ENCODE results near the gene RBM46. TPM values are rescaled to one million over a fixed set of nuclear protein-coding genes. Genes with fewer than 3 reads are reported as not detected.

The RBM46 gene, protein sequence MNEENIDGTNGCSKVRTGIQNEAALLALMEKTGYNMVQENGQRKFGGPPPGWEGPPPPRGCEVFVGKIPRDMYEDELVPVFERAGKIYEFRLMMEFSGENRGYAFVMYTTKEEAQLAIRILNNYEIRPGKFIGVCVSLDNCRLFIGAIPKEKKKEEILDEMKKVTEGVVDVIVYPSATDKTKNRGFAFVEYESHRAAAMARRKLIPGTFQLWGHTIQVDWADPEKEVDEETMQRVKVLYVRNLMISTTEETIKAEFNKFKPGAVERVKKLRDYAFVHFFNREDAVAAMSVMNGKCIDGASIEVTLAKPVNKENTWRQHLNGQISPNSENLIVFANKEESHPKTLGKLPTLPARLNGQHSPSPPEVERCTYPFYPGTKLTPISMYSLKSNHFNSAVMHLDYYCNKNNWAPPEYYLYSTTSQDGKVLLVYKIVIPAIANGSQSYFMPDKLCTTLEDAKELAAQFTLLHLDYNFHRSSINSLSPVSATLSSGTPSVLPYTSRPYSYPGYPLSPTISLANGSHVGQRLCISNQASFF
- not detected in 5 replicates for total RNA-seq (2022; extraction: Qiagen RNA extraction)

DNA sequence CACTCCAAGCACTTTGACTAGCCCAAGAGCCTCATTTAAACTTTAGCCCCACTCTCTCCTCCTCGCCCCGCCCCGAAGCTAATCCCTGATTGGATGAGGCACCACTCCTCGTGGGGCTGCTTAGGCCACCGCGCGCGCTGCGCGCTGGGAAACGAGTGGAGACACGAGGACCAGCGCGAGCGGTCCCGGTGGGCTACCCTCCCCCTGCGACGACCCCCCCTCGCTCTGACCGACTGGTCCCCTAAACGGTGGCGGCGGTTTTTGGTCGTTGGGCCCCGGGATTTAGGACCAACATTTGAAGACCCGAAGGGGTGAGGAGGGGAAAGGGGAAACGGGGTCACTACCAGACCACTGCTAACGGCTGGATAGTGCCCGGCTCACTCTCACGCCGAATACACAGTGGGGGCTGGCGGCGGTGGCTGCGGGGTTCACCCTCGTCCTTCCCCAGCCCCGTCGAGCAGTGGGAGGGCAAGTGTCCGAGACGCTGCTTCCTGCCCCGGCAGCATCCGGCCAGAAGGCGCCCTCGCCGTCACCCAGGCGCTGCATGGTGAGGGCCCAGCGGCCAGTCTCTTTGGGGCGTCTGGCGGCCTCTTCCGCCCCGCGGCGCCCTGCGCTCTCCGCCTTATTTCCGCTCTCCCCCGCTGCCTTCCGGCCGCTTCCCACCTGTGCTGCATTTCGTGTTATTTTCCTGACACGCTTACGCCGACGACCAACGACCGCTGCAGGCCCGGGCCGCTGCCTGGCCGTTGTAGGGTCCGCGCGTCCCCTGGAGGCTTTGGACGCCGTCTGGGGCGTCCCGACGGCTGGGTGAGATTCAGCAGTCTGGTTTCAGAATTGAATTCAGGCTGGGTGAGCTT lies at the start of gene RBM46:
Gene RBM46, plus strand, starts transcription at position 147 of the 857 bp plus-strand sequence. CDS start 15,481 bp downstream, outside the sequence.

DNA sequence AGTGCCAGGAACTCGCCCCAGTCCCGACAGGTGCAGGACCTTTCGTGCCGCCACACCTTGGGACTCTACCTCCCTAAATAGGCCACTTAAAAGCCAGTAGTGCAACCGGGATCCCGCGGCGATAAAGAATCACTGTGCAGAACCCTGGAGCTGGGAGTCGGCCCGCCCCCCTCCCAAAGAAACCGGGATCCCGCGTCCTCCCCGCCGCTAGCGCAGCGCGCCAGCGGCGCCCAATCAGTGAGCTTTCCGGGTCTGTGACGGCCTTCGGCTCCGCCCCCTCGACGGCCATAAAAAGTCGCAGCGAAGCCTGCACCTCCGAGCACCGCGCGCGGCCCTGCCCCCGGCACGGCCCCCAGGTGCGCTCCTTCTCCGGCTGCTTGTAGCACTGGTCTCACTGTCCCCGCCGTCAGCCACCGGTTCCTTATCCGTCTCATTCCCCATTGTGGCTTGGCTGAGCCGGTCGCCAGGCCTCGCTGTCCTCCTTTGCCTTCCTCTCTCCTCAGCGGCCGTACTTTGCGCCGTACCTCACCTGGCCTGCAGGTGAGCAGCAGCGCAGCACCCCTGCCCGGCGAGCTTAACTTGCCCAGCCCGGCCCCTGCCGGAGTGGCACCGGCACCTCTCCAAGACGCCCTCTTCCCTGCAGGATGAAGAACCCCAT lies 37.3 kb upstream of the RBM46 start, which contains the start of gene LRAT:
Gene LRAT, plus strand, starts transcription at position 318 of the 658 bp plus-strand sequence. Its CDS starts 327 bp downstream, at position 645.

Other genes with a start within 250 kb of the RBM46 start
- gene PLRG1, start 230.9 kb upstream of the RBM46 start, total RNA-seq (2022; extraction: Qiagen RNA extraction): 51.5 to 62.4 TPM (median 54.9 TPM) in 5 replicates
- gene FGB, start 218.3 kb upstream of the RBM46 start, total RNA-seq (2022; extraction: Qiagen RNA extraction): 15.6 to 23.2 TPM (median 16.7 TPM) in 5 replicates
- 16.0 to 20.0 TPM (median 16.2 TPM) in 5 replicates for gene FGA, start 190.5 kb upstream of the RBM46 start, total RNA-seq (2022; extraction: Qiagen RNA extraction)
- 4.5 to 9.9 TPM (median 5.5 TPM) in 5 replicates for gene FGG, start 168.6 kb upstream of the RBM46 start, total RNA-seq (2022; extraction: Qiagen RNA extraction)
- 0.06 TPM in 1 of 5 replicates, not detected in the others for gene LRAT, start 37.3 kb upstream of the RBM46 start, total RNA-seq (2022; extraction: Qiagen RNA extraction)